DLD1 (cell line): Measurements from ENCODE around the gene APBA2.

Source experiments
- in situ Hi-C: cut with HindIII; loops from 2 replicates; pipeline ENCODE4 v1.10.0; 2017; ENCODE audit warnings: low sequenced_read_pairs

APBA2 gene

DNA sequence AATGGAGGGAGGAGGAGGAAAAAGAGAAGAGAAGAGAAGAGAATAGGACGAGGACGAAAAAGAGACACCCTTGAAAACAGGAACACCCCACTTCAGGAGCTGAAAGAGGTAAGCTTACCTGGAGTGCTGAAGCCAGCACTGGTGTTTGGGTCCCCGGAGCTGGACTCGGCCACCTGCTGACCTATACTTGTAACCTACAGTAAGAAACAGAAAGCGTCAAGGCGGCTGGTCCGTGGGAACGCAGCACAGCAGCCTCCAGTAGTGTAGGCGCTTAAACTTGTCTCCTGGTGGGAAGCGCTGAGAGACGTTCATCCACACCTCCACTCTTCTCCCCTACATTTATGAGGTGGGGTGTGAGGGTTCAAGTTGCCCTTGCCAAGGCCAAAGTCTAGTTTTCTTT lies 242.9 kb downstream of the APBA2 start:
- in situ Hi-C loops = no loop called here

- in situ Hi-C loops = no loop called here
Measured at GRCh38 chr15:29129221-29129620, 243.4 kb downstream of the APBA2 start.

GRCh38 chr15:29129926-29130325 lies 244.2 kb downstream of the APBA2 start:
- in situ Hi-C loops = no loop called here

DNA sequence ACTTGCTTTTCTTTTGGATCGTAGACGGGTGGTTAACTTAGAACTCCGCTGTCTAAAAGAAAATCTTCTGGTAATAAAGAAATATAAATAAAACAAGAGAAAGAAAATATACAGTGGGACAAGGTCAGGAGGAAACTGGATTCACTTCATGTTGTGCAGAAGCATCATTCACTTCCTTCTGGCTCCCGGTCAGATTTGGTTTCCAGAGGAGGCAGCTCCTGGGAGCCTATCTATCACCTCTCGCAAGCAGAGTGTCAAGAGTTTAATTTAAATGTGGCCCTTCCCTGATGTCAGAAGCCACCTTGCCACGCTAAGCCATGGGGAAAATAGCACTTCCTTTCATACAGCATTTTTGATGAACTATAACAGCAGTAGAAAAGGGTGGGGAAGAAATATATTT lies 244.7 kb downstream of the APBA2 start:
- in situ Hi-C loops = no loop called here

GRCh38 chr15:29130951-29131839 lies 245.4 kb downstream of the APBA2 start:
- in situ Hi-C loops = no loop called here

GRCh38 chr15:29131840-29132420 lies 246.2 kb downstream of the APBA2 start:
- in situ Hi-C loops = no loop called here

DNA sequence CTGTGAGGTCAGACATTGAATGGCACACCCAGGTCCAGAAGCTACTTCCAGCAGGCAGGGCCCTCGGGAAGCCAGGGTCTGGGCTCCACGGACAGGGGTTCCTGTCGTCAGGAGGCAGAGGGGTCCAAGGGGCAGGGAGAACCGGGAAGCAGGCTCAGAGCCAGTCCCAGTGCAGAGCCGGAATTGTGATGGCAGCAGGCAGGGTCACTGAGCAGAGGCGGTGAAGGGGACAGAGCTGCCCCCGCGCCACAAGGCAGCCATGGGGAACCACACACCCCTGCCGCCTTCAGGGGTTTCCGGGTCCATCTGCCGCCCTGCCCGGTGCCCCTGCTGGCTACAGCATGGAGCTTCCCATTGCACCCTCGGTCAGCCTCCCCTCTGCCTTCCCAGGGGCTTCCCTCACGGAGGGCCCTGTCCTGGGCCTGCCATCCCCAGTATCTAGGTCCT lies 247.0 kb downstream of the APBA2 start:
- in situ Hi-C loops = no loop called here

GRCh38 chr15:29133321-29133720 lies 247.5 kb downstream of the APBA2 start:
- in situ Hi-C loops = no loop called here

GRCh38 chr15:29133791-29134190 lies 248.0 kb downstream of the APBA2 start:
- in situ Hi-C loops = no loop called here

GRCh38 chr15:29134239-29134638 lies 248.5 kb downstream of the APBA2 start:
- in situ Hi-C loops = no loop called here

GRCh38 chr15:29134641-29135308 lies 249.0 kb downstream of the APBA2 start:
- in situ Hi-C loops = no loop called here

- in situ Hi-C loops = no loop called here
Measured at GRCh38 chr15:29135309-29135657, 249.5 kb downstream of the APBA2 start.

GRCh38 chr15:29135702-29136646 lies 250.2 kb downstream of the APBA2 start:
- in situ Hi-C loops = no loop called here

DNA sequence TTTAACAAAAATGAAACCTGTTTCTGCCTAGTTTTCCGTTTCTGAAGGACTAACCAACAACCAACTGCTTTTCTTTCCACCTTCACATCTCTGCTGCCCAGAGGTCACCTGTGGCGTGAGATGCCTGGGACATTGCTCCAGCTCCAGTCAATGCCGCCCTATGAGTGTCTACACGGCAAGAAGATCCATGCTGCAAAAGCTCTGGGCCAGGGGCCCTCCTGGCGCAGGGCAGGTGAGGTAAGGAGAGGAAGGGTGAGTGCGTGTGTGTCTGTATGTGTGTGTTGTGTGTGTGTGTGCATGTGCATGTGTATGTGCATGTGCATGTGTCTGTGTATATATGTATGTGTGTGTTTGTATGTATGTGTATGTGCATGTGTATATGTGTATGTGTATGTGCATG lies 252.5 kb downstream of the APBA2 start:
- in situ Hi-C loops = no loop called here

DNA sequence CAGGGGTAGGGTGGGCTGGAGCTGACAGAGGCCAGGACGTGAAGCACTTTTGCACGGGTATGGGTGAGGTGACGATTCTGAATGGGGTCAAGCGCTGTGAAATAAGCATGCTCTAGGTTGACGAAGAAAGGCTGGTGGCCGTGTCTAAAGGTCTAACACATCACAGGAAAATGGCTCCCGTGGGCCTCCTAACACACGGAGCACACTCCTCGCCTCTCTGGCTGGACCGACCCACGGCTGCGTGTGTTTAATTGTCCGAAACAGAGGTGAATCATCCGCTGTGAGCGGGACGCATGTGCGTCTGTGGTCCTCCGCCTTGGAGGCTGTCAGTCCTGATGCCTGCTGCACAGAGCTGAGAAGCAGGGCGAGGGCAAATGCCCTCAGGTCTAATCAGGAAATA lies 253.3 kb downstream of the APBA2 start:
- in situ Hi-C loops = no loop called here

- in situ Hi-C loops = no loop called here
Measured at GRCh38 chr15:29139540-29140459, 254.0 kb downstream of the APBA2 start.

- in situ Hi-C loops = no loop called here
Measured at GRCh38 chr15:29140475-29141307, 254.9 kb downstream of the APBA2 start.

DNA sequence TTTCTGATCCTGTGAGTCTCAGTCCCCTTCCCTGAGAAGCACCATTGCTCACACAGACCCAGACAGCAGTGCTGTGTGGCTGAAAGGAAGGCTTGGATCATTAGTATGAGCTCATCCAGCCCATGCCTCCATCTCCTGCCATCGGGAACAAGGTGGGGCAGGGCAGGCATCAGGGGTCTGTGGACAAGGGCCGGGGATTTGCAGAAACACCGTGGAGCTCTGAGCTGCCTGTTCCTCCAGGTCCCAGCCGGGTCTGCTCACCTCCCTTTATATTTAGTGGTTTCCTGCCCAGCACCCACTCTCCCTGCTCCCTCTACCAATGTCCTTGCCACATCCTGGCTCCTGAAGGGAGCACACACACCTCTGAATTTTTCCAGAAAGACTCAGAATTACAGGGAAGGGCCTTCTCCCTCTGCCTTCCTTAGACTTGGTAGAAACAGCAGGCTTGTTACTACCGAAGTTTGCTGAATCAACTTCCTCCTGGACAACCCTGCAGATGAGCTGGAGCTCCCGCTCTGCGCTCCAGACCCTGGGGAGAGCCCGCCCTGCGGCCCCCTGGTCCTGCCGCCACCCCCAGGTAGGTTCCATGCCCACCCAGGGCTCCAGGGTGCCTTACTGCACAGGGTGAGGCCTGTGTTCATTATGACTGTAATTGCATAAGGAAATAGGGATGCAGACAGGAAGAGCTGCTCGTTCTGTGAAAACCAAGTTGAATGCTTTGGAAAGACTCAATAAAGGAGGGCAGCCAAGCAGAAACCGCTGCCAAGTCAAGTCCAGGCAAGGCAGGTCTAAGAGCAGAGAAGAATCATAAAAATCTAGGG lies 255.7 kb downstream of the APBA2 start:
- in situ Hi-C loops = no loop called here
